ENCODE results near the gene SQSTM1. TPM values are rescaled to one million over a fixed set of nuclear protein-coding genes. Genes with fewer than 3 reads are reported as not detected.

Gene SQSTM1
- total and polyA plus RNA-seq, 4 donors = 127 to 330 (median 256) TPM

DNA sequence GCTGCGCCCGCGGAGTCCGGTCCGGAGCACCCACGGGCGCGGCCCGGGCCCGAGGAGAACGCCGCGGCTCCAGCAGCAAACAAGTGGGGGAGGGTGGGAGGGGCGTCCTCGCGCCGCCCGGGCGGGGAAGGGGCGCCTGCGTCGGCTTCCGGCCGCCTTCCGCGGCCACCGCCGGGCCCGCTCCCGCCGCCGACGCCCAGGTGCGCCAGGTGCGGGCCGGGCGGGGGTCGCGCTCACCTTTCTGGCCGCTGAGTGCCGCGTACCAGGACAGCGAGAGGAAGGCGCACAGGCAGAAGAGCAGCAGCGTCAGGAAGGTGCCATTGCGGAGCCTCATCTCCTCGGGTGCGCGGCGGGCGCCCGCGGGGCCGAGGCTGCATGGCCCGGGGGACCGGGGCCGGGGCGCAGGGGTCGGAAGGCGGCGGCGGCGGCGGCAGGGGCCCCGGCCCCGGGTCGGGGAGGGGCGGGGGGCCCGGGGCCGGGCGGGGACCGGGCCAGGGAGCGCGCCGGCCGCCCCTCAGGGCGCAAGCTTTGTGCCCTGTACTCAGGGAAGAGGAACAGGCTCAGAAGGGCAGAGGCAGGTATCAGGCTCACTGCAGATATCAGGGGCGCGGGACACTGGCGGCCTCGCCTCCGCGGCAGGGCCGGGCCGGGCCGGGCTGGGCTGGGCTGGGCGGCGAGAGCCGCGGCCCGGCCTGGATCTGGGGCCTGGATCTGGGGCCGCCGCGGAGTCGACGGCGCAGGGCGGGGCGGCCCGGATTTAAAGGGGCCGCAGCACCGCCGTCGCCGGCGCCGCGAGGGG is 14.3 kb upstream of the SQSTM1 start, which contains the start of gene MGAT4B:
Gene MGAT4B, minus strand, starts transcription at position 617 of the 799 bp plus-strand sequence. Its CDS starts 283 bp downstream, at position 334.
- WGBS = under 1% methylated on average over 108 of the region's 108 CpGs
- H3K27me3 ChIP-seq (ENCODE audit: control insufficient read depth in 4 of 4, insufficient read depth in 4 of 4, low read length in 3 of 4) = no peaks in the 10 kb centered on the region
- H3K9ac ChIP-seq (ENCODE audit: low read depth in 1 of 2, low read length in 2 of 2) = peak within 1 kb of the TSS; percentile 70 to 79
- peak within 1 kb of the TSS; percentile 72 to 98 (median 79) for H3K4me3 ChIP-seq (ENCODE audit: low read depth in 1 of 3, low read length in 3 of 3)
- H3K9me3 ChIP-seq (ENCODE audit: control insufficient read depth in 4 of 4, low read length in 3 of 4) = no peaks in the 10 kb centered on the region
- H3K36me3 ChIP-seq (ENCODE audit: control insufficient read depth in 4 of 4, insufficient read depth in 3 of 4, low read depth in 1 of 4, low read length in 3 of 4) = peaks cover 0 to under 1% (median 0%) of the 10 kb centered on the region in 4 donors
- H3K27ac ChIP-seq (ENCODE audit: low read depth in 1 of 2, low read length in 2 of 2) = peak within 1 kb of the TSS; percentile 78 to 89
- TF ChIP-seq NR2F2 (IDR thresholded peaks at IDR 0.05) (no peak), YY1 (IDR thresholded peaks at IDR 0.05) (no peak)
- DNase-seq (ENCODE audit: low spot score) = peak; percentile 83
- peaks cover 19 to 41% (median 30%) of the 10 kb centered on the region in 4 donors for H3K4me1 ChIP-seq (ENCODE audit: control insufficient read depth in 4 of 4, insufficient read depth in 4 of 4, low read length in 3 of 4)

GRCh38 chr5:179812135-179812825 is 8.4 kb upstream of the SQSTM1 start:
- 85% methylated on average over 27 of the region's 27 CpGs for WGBS
- H3K9ac ChIP-seq (ENCODE audit: low read depth in 1 of 2, low read length in 2 of 2) = no peak overlapping the region
- peak overlapping the region in 1 of 2 donors; percentile 54 for H3K27ac ChIP-seq (ENCODE audit: low read depth in 1 of 2, low read length in 2 of 2)
- H3K27me3 ChIP-seq (ENCODE audit: control insufficient read depth in 4 of 4, insufficient read depth in 4 of 4, low read length in 3 of 4) = no peaks in the 10 kb centered on the region
- no peak for DNase-seq (ENCODE audit: low spot score)
- peaks cover 12 to 32% (median 17%) of the 10 kb centered on the region in 4 donors for H3K4me1 ChIP-seq (ENCODE audit: control insufficient read depth in 4 of 4, insufficient read depth in 4 of 4, low read length in 3 of 4)
- H3K36me3 ChIP-seq (ENCODE audit: control insufficient read depth in 4 of 4, insufficient read depth in 3 of 4, low read depth in 1 of 4, low read length in 3 of 4) = no peaks in the 10 kb centered on the region
- TF ChIP-seq SP1 (IDR thresholded peaks at IDR 0.05) (no peak), RXRA (IDR thresholded peaks at IDR 0.05) (no peak), GABPA (IDR thresholded peaks at IDR 0.05 in 1 of 2, conservative IDR thresholded peaks at IDR 0.05 in 1 of 2) (no peak), EGR1 (IDR thresholded peaks at IDR 0.05; ENCODE audit: low read depth in 2 of 2) (no peak), TAF1 (conservative IDR thresholded peaks at IDR 0.05) (no peak), YY1 (IDR thresholded peaks at IDR 0.05) (no peak), FOXA1 (IDR thresholded peaks at IDR 0.05) (no peak), JUND (IDR thresholded peaks at IDR 0.05) (no peak), HNF4A (conservative IDR thresholded peaks at IDR 0.05) (no peak), RAD21 (IDR thresholded peaks at IDR 0.05) (no peak)
- TF ChIP-seq, protein P1, sequence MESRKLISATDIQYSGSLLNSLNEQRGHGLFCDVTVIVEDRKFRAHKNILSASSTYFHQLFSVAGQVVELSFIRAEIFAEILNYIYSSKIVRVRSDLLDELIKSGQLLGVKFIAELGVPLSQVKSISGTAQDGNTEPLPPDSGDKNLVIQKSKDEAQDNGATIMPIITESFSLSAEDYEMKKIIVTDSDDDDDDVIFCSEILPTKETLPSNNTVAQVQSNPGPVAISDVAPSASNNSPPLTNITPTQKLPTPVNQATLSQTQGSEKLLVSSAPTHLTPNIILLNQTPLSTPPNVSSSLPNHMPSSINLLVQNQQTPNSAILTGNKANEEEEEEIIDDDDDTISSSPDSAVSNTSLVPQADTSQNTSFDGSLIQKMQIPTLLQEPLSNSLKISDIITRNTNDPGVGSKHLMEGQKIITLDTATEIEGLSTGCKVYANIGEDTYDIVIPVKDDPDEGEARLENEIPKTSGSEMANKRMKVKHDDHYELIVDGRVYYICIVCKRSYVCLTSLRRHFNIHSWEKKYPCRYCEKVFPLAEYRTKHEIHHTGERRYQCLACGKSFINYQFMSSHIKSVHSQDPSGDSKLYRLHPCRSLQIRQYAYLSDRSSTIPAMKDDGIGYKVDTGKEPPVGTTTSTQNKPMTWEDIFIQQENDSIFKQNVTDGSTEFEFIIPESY (IDR thresholded peaks at IDR 0.05) = no peak
- TF ChIP-seq, protein P2, sequence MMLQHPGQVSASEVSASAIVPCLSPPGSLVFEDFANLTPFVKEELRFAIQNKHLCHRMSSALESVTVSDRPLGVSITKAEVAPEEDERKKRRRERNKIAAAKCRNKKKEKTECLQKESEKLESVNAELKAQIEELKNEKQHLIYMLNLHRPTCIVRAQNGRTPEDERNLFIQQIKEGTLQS (IDR thresholded peaks at IDR 0.05) = no peak
- TF ChIP-seq, protein P3, sequence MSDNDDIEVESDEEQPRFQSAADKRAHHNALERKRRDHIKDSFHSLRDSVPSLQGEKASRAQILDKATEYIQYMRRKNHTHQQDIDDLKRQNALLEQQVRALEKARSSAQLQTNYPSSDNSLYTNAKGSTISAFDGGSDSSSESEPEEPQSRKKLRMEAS (IDR thresholded peaks at IDR 0.05) = no peak
- TF ChIP-seq, protein P4, sequence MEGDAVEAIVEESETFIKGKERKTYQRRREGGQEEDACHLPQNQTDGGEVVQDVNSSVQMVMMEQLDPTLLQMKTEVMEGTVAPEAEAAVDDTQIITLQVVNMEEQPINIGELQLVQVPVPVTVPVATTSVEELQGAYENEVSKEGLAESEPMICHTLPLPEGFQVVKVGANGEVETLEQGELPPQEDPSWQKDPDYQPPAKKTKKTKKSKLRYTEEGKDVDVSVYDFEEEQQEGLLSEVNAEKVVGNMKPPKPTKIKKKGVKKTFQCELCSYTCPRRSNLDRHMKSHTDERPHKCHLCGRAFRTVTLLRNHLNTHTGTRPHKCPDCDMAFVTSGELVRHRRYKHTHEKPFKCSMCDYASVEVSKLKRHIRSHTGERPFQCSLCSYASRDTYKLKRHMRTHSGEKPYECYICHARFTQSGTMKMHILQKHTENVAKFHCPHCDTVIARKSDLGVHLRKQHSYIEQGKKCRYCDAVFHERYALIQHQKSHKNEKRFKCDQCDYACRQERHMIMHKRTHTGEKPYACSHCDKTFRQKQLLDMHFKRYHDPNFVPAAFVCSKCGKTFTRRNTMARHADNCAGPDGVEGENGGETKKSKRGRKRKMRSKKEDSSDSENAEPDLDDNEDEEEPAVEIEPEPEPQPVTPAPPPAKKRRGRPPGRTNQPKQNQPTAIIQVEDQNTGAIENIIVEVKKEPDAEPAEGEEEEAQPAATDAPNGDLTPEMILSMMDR (IDR thresholded peaks at IDR 0.05; ENCODE audit: low read depth, low read length, missing input control) = no peak
- no peak overlapping the region for H3K4me3 ChIP-seq (ENCODE audit: low read depth in 1 of 3, low read length in 3 of 3)
- no peaks in the 10 kb centered on the region for H3K9me3 ChIP-seq (ENCODE audit: control insufficient read depth in 4 of 4, low read length in 3 of 4)

Measured in liver (tissue), 9 donors.